Measurements from ENCODE around the gene PSME4.
"Not testable (repeated sequence)": the region's sequence is repeated elsewhere in the genome, so short reads cannot be mapped to it uniquely, and the experiment has no call there.

Gene PSME4

GRCh38 chr2:53880756-53881155, 90.0 kb downstream of the PSME4 start:
- DNase-seq = no peak

GRCh38 chr2:53877556-53877955, 93.2 kb downstream of the PSME4 start:
- no peak for DNase-seq

GRCh38 chr2:53877112-53877511, 93.7 kb downstream of the PSME4 start:
- DNase-seq = no peak

GRCh38 chr2:53874401-53874950, 96.3 kb downstream of the PSME4 start:
- DNase-seq = no peak

GRCh38 chr2:53867773-53868172, 103.0 kb downstream of the PSME4 start:
- no peak for DNase-seq

GRCh38 chr2:53867169-53867568, 103.6 kb downstream of the PSME4 start:
- no peak for DNase-seq

GRCh38 chr2:53865962-53866361, 104.8 kb downstream of the PSME4 start:
- DNase-seq = no peak

GRCh38 chr2:53865264-53865663, 105.5 kb downstream of the PSME4 start:
- DNase-seq = no peak

GRCh38 chr2:53863538-53864227, 107.1 kb downstream of the PSME4 start:
- no peak for DNase-seq

GRCh38 chr2:53861824-53862223, 109.0 kb downstream of the PSME4 start:
- no peak for DNase-seq

- no peak for DNase-seq
These were observed 111.3 kb downstream of the PSME4 start, which contains the start of gene GPR75 for GRCh38 chr2:53859206-53860181. GPR75 (minus strand) TSS chr2:53859967; CDS start chr2:53854756, 5,211 bp downstream.

- DNase-seq = no peak
These were observed 114.5 kb downstream of the PSME4 start for GRCh38 chr2:53856272-53856671.

- no peak for DNase-seq
These were observed 116.1 kb downstream of the PSME4 start for GRCh38 chr2:53854678-53855077.

GRCh38 chr2:53852532-53852931, 118.3 kb downstream of the PSME4 start:
- DNase-seq = no peak

- DNase-seq = not testable (repeated sequence)
These were observed 119.6 kb downstream of the PSME4 start for GRCh38 chr2:53851052-53851757.

GRCh38 chr2:53848062-53848461, 122.7 kb downstream of the PSME4 start:
- no peak for DNase-seq

- no peak for DNase-seq
These were observed 127.2 kb downstream of the PSME4 start for GRCh38 chr2:53843595-53843994.

- DNase-seq = no peak
These were observed 127.9 kb downstream of the PSME4 start for GRCh38 chr2:53842891-53843290.

- DNase-seq = not testable (repeated sequence)
These were observed 129.1 kb downstream of the PSME4 start for GRCh38 chr2:53841651-53842050.

- DNase-seq = no peak
These were observed 130.2 kb downstream of the PSME4 start for GRCh38 chr2:53840580-53840979.

GRCh38 chr2:53829980-53830290, 140.9 kb downstream of the PSME4 start:
- not testable (repeated sequence) for DNase-seq

GRCh38 chr2:53829273-53829979, 141.4 kb downstream of the PSME4 start:
- DNase-seq = no peak
